Gastroesophageal sphincter (tissue), 4 donors: ENCODE data around the gene CDK9. TPM values are rescaled to one million over a fixed set of nuclear protein-coding genes. Genes with fewer than 3 reads are reported as not detected.
A peak's percentile ranks its signal among the peaks of the same experiment; 100 is the strongest.

Source experiments
- ATAC-seq: fragments of 150-250 bp; one replicate; pipeline ENCODE4 v1.9.1; 2016; ENCODE audit warnings: mild to moderate bottlenecking, moderate library complexity
- H3K27ac ChIP-seq, 4 donors: fragments of 200-600 bp; sonication (generic) in 3 of 4; 1 replicate in 3 of 4; 2 replicates in 1 of 4; pipeline ENCODE4 v1.5.1; 2016 to 2019
- H3K27me3 ChIP-seq: fragments of 200-600 bp; sonication (generic); one replicate; pipeline ENCODE4 v1.5.1; 2019
- H3K36me3 ChIP-seq, 2 donors: fragments of 200-600 bp; sonication (generic); one replicate each; pipeline ENCODE4 v1.5.1; 2019; ENCODE audit warnings: control low read depth in 1 of 2
- H3K4me1 ChIP-seq, 3 donors: fragments of 200-600 bp; sonication (generic); 1 replicate in 2 of 3; 2 replicates in 1 of 3; pipeline ENCODE4 v1.5.1; 2016 to 2019; ENCODE audit warnings: control low read depth in 2 of 3
- H3K4me3 ChIP-seq, 2 donors: fragments of 200-600 bp; sonication (generic); one replicate each; pipeline ENCODE4 v1.5.1; 2019; ENCODE audit warnings: mild to moderate bottlenecking in 1 of 2, moderate library complexity in 1 of 2
- H3K9me3 ChIP-seq, 3 donors: fragments of 200-600 bp; sonication (generic); one replicate each; pipeline ENCODE4 v1.5.1; 2017 to 2019; ENCODE audit warnings: control low read depth in 2 of 3
- EP300 ChIP-seq: sonication (generic); formaldehyde crosslinking; IDR thresholded peaks from one replicate; pipeline ENCODE4 v1.6.1; 2017; ENCODE audit warnings: antibody characterized with exemption, mild to moderate bottlenecking
- POLR2A ChIP-seq, 2 donors: fragments of 450-650 bp; IDR thresholded peaks; one replicate each; pipeline ENCODE4 v1.6.1; 2017; ENCODE audit warnings: antibody characterized with exemption in 2 of 2, mild to moderate bottlenecking in 2 of 2, moderate library complexity in 1 of 2
- POLR2AphosphoS5 ChIP-seq: sonication (generic); formaldehyde crosslinking; IDR thresholded peaks from one replicate; pipeline ENCODE4 v1.6.1; 2017; ENCODE audit warnings: antibody characterized with exemption
- WGBS, 2 donors: methylation state at CpG; one replicate each; pipeline ENCODE4 v1.1.5; 2018; ENCODE audit warnings: low coverage in 1 of 2; 5-methylcytosine and 5-hydroxymethylcytosine counted together
- total RNA-seq, 4 donors: library from RNA; depleted of rRNA; stranded (reverse); fragments of >200 nt; gene quantifications; one replicate each; pipeline ENCODE4 v1.1.0, GENCODE V29; 2016
- TF ChIP-seq, protein P1 (sequence below), 4 experiments: fragments of 200-600 bp in 2 of 4; fragments of 450-650 bp in 2 of 4; sonication (generic) in 1 of 4; IDR thresholded peaks; one replicate each; pipeline ENCODE4 v1.5.1; 2017 to 2019; ENCODE audit warnings: antibody characterized with exemption in 4 of 4, mild to moderate bottlenecking in 2 of 4, moderate library complexity in 2 of 4

CDK9 gene
- total RNA-seq, 4 donors from 2014 or later, result 81.8 to 92.8 (median 86.5) TPM

DNA sequence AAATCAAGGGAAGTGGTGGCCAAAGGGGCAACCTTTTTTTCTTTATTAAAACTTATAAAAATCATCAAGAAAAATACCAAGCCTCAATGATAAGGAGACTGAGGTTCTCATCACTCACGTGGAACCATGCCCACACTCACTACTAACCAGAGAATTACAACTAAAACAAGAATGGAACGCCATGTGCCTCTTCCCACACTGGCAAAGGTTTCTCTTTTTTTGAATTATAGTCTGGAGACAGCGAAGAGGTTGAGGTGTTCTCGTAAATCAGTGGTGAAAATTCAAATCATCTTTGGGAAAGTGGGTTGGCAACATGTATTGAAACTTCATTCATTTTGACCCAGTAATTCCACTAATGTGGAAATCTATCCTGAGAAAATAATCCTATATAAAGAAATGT is 36.3 kb downstream of the CDK9 start:
- Histone ChIP-seq H3K36me3 (peaks cover 0 to 77% of the 10 kb centered on the region in 2 donors), H3K4me3 (no peak overlapping the region), H3K27ac (no peak overlapping the region), H3K4me1 (peaks cover 0 to 21% (median 4%) of the 10 kb centered on the region in 3 donors), H3K9me3 (no peaks in the 10 kb centered on the region), H3K27me3 (peaks cover 16% of the 10 kb centered on the region)
- ATAC-seq, result no peak
- WGBS, 2 donors, result 71 to 77% methylated on average over 4 of the region's 4 CpGs
- TF ChIP-seq EP300 (no peak), POLR2A (IDR thresholded peaks at IDR 0.05) (no peak)
- TF ChIP-seq, protein P1, sequence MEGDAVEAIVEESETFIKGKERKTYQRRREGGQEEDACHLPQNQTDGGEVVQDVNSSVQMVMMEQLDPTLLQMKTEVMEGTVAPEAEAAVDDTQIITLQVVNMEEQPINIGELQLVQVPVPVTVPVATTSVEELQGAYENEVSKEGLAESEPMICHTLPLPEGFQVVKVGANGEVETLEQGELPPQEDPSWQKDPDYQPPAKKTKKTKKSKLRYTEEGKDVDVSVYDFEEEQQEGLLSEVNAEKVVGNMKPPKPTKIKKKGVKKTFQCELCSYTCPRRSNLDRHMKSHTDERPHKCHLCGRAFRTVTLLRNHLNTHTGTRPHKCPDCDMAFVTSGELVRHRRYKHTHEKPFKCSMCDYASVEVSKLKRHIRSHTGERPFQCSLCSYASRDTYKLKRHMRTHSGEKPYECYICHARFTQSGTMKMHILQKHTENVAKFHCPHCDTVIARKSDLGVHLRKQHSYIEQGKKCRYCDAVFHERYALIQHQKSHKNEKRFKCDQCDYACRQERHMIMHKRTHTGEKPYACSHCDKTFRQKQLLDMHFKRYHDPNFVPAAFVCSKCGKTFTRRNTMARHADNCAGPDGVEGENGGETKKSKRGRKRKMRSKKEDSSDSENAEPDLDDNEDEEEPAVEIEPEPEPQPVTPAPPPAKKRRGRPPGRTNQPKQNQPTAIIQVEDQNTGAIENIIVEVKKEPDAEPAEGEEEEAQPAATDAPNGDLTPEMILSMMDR (IDR thresholded peaks at IDR 0.05), result no peak

DNA sequence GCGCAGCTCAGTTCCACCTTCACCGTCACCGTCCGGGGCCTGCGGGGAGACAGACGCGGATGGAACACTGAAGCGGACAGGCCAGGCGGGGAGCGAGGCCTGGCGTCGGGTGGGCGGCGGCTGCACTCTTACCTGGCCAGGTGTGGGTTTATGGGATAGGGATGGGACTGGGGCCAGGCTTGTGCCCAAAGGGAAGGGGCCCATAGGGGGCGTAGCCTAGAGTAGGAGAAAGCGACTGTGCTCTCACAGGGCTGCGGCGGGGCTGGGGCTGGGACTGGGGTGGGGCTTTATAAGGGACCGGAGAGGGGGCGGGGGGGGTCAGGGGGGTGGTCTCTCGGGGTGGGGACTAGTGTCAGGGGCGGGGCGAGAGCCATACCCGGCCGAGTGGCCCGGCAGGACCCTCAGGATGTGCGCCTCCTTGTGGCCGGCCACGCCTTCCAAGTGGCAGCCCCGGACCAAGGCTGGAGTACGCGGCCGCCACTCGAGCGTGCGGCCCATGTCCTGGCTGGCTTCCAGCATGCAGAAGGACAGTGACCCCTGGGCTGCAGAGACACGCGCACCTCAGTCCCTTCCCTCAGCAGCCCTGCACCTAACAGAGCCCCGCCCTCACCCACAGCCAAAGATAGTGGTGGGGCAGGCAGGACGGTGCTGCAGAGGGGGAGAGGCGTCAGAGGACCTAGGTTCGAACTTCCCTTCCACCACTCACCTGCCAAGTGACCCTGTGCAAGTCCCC is 39.7 kb downstream of the CDK9 start:
- peaks cover 39% of the 10 kb centered on the region for H3K27me3 ChIP-seq
- no peak overlapping the region for H3K4me3 ChIP-seq
- no peak for ATAC-seq
- 38 to 71% methylated on average over 4 to 20 of the region's 42 CpGs for WGBS, 2 donors
- TF ChIP-seq EP300, result no peak
- TF ChIP-seq, protein P1 (IDR thresholded peaks at IDR 0.05), result peak in 2 of 4 experiments; percentile 12 to 54
- H3K27ac ChIP-seq, result peak overlapping the region in 3 of 4 donors; percentile 33 to 79 (median 35)
- peaks cover 0 to 44% of the 10 kb centered on the region in 2 donors for H3K36me3 ChIP-seq
- peaks cover 0 to 54% (median 23%) of the 10 kb centered on the region in 3 donors for H3K4me1 ChIP-seq
- H3K9me3 ChIP-seq, result no peaks in the 10 kb centered on the region

DNA sequence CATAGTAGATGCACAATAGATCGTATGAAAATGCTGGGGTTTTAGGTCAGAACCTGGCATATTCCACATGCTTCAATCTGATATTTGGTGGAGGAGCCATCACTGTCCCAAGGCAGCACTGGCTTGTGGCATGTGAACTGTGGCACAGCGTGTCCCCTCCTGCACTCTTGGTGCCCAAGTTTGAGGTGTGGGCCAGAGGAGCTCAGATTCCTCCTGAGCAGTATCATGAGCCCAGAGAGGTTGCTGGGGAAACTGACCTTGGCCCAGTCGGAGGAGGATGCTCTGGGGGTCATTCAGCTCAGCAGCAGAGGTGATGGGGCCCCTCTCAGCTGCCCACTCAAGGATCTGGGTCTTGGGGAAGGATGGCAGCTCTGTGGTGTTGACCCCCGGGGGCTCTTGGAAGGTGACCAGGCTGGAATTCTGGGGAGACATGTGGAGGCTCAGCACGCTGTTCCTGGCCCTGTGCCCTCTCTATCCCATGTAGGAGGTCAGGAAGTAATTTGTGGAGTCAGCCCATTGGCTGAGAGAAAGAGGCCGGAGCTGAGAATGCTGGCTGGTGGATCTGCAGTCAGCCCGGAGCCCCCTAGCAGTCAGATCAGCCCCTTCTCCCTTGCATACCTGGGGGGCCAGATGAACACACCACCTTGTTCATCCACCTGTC is 40.5 kb downstream of the CDK9 start:
- H3K27ac ChIP-seq, result peak overlapping the region in 3 of 4 donors; percentile 12 to 82 (median 79)
- 20 to 71% methylated on average over 1 of the region's 7 CpGs for WGBS, 2 donors
- no peak overlapping the region for H3K4me3 ChIP-seq
- H3K36me3 ChIP-seq, result peaks cover 0 to 36% of the 10 kb centered on the region in 2 donors
- H3K9me3 ChIP-seq, result no peaks in the 10 kb centered on the region
- peaks cover 39% of the 10 kb centered on the region for H3K27me3 ChIP-seq
- TF ChIP-seq, protein P1 (IDR thresholded peaks at IDR 0.05), result no peak
- no peak for TF ChIP-seq POLR2AphosphoS5
- TF ChIP-seq EP300, result no peak
- TF ChIP-seq POLR2A (IDR thresholded peaks at IDR 0.05), result no peak
- no peak for ATAC-seq
- peaks cover 0 to 57% (median 23%) of the 10 kb centered on the region in 3 donors for H3K4me1 ChIP-seq

DNA sequence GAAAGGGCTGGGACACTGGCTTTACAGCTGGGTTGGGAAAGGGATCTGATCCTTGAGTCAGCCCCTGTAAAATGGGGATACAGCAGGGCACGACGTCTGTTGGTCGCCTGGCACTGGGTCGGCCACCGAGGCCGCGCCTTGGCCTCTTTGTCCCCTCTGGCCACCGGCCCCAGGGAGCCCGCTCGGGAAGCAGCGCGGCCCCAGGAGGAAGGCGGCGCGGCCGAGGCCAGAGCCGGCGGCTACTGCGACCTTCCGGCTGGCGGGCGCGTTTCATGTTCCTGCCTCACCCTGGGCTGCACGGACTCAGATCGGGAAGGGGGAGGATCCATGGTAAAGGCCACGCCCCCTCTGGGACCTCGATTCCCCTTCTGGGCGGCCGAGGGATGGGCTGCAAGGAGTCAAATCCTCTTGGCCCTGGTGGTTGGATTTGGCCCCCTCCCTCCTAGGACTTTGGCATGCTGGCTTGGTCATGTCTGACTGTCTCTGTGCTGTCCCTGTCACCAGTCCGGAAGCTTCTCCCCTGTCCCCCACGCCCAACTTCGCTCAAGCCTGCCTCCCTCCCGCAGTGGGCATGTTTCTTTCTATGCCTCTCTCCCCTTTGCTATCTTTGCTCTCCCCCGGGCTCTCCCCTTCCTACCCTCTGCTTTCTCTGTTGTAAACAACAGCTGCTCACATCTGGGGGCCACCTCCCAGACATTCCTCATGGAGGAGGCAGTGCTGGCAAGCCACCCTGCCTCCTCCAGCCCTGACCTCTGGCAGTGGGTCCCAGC is 42.6 kb downstream of the CDK9 start:
- peak overlapping the region; percentile 1 to 87 (median 80) for H3K27ac ChIP-seq
- WGBS, 2 donors, result 3 to 15% methylated on average over 5 to 11 of the region's 34 CpGs
- ATAC-seq, result peak; percentile 93
- H3K4me1 ChIP-seq, result peaks cover 0 to 75% (median 31%) of the 10 kb centered on the region in 3 donors
- no peak for TF ChIP-seq EP300
- peak; percentile 69 for TF ChIP-seq POLR2AphosphoS5
- TF ChIP-seq POLR2A (IDR thresholded peaks at IDR 0.05), result peak; percentile 59 to 67
- TF ChIP-seq, protein P1 (IDR thresholded peaks at IDR 0.05), result peak in 2 of 4 experiments; percentile 11 to 15
- peaks cover 0 to 24% of the 10 kb centered on the region in 2 donors for H3K36me3 ChIP-seq
- peaks cover 39% of the 10 kb centered on the region for H3K27me3 ChIP-seq
- H3K9me3 ChIP-seq, result no peaks in the 10 kb centered on the region
- H3K4me3 ChIP-seq, result peak overlapping the region in 1 of 2 donors; percentile 43
